Heart right ventricle (tissue), 16 donors: Measurements from ENCODE around the gene MADCAM1. TPM values are rescaled to one million over a fixed set of nuclear protein-coding genes. Genes with fewer than 3 reads are reported as not detected.

Source experiments
- ATAC-seq, 8 donors: fragments of 200-7000 bp; cut with Tn5 transposase; one replicate each; pipeline ENCODE4 v1.9.1; 2020; ENCODE audit warnings: mild to moderate bottlenecking in 8 of 8, moderate library complexity in 8 of 8, moderate number of reproducible peaks in 1 of 8
- DNase-seq, 2 donors: peaks; one replicate each; pipeline ENCODE4 v3.0.0-alpha.2; 2020
- H3K27ac ChIP-seq, 10 donors: fragments of 200-600 bp; sonication (generic) in 2 of 10; one replicate each; pipeline versions ENCODE4 v1.5.0 to v1.8.0; 2020 to 2022; ENCODE audit warnings: mild to moderate bottlenecking in 3 of 10
- H3K27me3 ChIP-seq, 7 donors: fragments of 200-600 bp; one replicate each; pipeline ENCODE4 v1.8.0; 2021 to 2022; ENCODE audit warnings: mild to moderate bottlenecking in 2 of 7
- H3K36me3 ChIP-seq, 9 donors: fragments of 200-600 bp; sonication (generic) in 1 of 9; one replicate each; pipeline versions ENCODE4 v1.5.0 to v1.8.0; 2020 to 2022; ENCODE audit warnings: mild to moderate bottlenecking in 2 of 9
- H3K4me1 ChIP-seq, 9 donors: fragments of 200-600 bp; sonication (generic) in 1 of 9; one replicate each; pipeline versions ENCODE4 v1.5.0 to v1.8.0; 2020 to 2022; ENCODE audit warnings: mild to moderate bottlenecking in 4 of 9
- H3K4me3 ChIP-seq, 10 donors: fragments of 200-600 bp; sonication (generic) in 2 of 10; one replicate each; pipeline versions ENCODE4 v1.5.0 to v1.8.0; 2020 to 2022; ENCODE audit warnings: mild to moderate bottlenecking in 7 of 10, moderate library complexity in 2 of 10
- H3K9me3 ChIP-seq, 11 donors: fragments of 200-600 bp in 10 of 11; sonication (generic) in 2 of 11; one replicate each; pipeline versions ENCODE4 v1.5.0 to v1.8.0; 2013 to 2022; ENCODE audit warnings: mild to moderate bottlenecking in 2 of 11, control low read depth in 1 of 11, moderate library complexity in 1 of 11
- CTCF ChIP-seq, 9 donors: fragments of 200-600 bp; sonication (generic) in 2 of 9; IDR thresholded peaks; one replicate each; pipeline versions ENCODE4 v1.5.0 to v1.8.0; 2021 to 2022; ENCODE audit warnings: antibody characterized with exemption in 9 of 9, mild to moderate bottlenecking in 5 of 9, moderate library complexity in 1 of 9
- WGBS, 2 donors: extraction: QIAGEN DNeasy Blood & Tissue Kit; methylation state at CpG; one replicate each; pipeline ENCODE4 v1.1.7; 2013; ENCODE audit warnings: inconsistent platforms in 1 of 2; 5-methylcytosine and 5-hydroxymethylcytosine counted together
- intact Hi-C, 10 donors: fragments of 100-400 bp; cut with DNase I; formaldehyde crosslinking; loops; one replicate each; pipeline versions ENCODE4 v1.11.1 to v1.14.2; 2022
- polyA plus RNA-seq, 2 donors: library from polyadenylated mRNA; stranded (reverse); fragments of 200-250 nt; gene quantifications; one replicate each; pipeline ENCODE4 v1.2.3, GENCODE V29; 2013
- total RNA-seq, 10 donors: library from RNA; stranded (reverse); fragmentation: NEBNext Ultra II Directional in 3 of 10; extraction: Animal tissue kit (Norgen Biotek cat#: 25700) in 3 of 10; gene quantifications; one replicate each; pipeline versions ENCODE4 v1.2.1 to v1.2.4, GENCODE V29; 2021 to 2023
- donor health status: Arrhythmogenic right ventricular cardiomyopathy.
- donor health status: ischemic (EF 13 %, LVEDD 7.1; RV severe dilation, severe dysfunction).
- donor health status: healthy with polysubstance abuse.
- donor health status: DM: no; HTN: yes; CAD: no.
- donor health status: DM: no; HTN: no; CAD: no.
- donor health status: ischemic (EF 25% LVEDD 6.9; RV normal size, moderate dysfunction).
- donor health status: ischemic (EF 25% LVEDD 5.7; RV mildly dilated, moderate dysfunction).
- donor health status: healthy.
- donor health status: DM: yes; HTN: yes; CAD: no.
- donor health status: Ischemic cardiomyopathy.
- donor health status: ischemic (EF 35%, LVEDD 5.7; RV mildly dilated, moderate dysfunction).
- donor health status: nonischemic (EF 11% LVEDD 7.7; RV severe dilation, severe dysfunction).
- donor health status: DM: yes; HTN: yes; CAD: no.
- donor health status: PGD.
- donor health status: ischemic (EF 29% LVEDD 5.4; RV normal size, mild dysfunction).
- donor health status: nonischemic (EF 23%, LVEDD 6.1; RV moderate dilation, normal function).

Gene MADCAM1
- total and polyA plus RNA-seq, 12 donors, result 0.09 to 0.80 (median 0.17) TPM; not detected in 1

GRCh38 chr19:543910-544608 is 47.8 kb downstream of the MADCAM1 start, which contains the start of gene GZMM:
Gene GZMM (plus strand): TSS chr19:544053. CDS start chr19:544072, 19 bp downstream.
- DNase-seq (no peak), ATAC-seq (peak in 7 of 8 donors; percentile 14 to 55 (median 31))
- H3K4me1 ChIP-seq, result peaks cover 0 to 20% (median 6%) of the 10 kb centered on the region in 9 donors
- H3K27ac ChIP-seq, result peak within 1 kb of the TSS in 1 of 10 donors; percentile 50
- peaks cover 0 to 35% (median 23%) of the 10 kb centered on the region in 9 donors for H3K36me3 ChIP-seq
- no peaks in the 10 kb centered on the region for H3K27me3 ChIP-seq
- intact Hi-C loops, result no loop called here
- H3K4me3 ChIP-seq, result peak within 1 kb of the TSS in 1 of 10 donors; percentile 44
- no peaks in the 10 kb centered on the region for H3K9me3 ChIP-seq
- TF ChIP-seq CTCF (IDR thresholded peaks at IDR 0.05), result no peak
- WGBS, 2 donors, result 57 to 58% methylated on average over 30 to 31 of the region's 31 CpGs

DNA sequence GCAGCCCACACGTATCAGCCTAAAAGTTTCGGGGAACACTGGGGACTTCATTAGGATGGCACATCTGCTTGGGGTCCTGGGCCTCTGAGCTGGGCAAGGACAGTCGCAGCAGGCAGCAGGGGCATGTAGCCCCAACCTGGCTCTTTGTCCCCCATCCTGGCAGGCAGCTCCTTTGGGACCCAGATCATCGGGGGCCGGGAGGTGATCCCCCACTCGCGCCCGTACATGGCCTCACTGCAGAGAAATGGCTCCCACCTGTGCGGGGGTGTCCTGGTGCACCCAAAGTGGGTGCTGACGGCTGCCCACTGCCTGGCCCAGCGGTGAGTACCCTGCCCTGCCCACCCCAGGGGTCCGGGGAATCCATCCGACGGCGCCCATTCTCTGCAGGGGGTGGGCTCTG is 50.8 kb downstream of the MADCAM1 start:
- Histone ChIP-seq H3K4me1 (peaks cover 0 to 19% (median 7%) of the 10 kb centered on the region in 9 donors), H3K27ac (no peak overlapping the region), H3K36me3 (peaks cover 0 to 15% (median 5%) of the 10 kb centered on the region in 9 donors), H3K4me3 (no peak overlapping the region), H3K9me3 (no peaks in the 10 kb centered on the region), H3K27me3 (no peaks in the 10 kb centered on the region)
- no peak for ATAC-seq
- WGBS, 2 donors, result 86 to 94% methylated on average over 15 of the region's 15 CpGs
- intact Hi-C loops, result no loop called here
- no peak for DNase-seq
- no peak for TF ChIP-seq CTCF (IDR thresholded peaks at IDR 0.05)

- Histone ChIP-seq H3K4me1 (peaks cover 0 to 19% (median 7%) of the 10 kb centered on the region in 9 donors), H3K27me3 (no peaks in the 10 kb centered on the region), H3K36me3 (peaks cover 0 to 5% (median 0%) of the 10 kb centered on the region in 9 donors), H3K27ac (no peak overlapping the region), H3K9me3 (no peaks in the 10 kb centered on the region), H3K4me3 (no peak overlapping the region)
- no peak for ATAC-seq
- 86 to 89% methylated on average over 26 of the region's 26 CpGs for WGBS, 2 donors
- TF ChIP-seq CTCF (IDR thresholded peaks at IDR 0.05), result no peak
- no peak for DNase-seq
- intact Hi-C loops, result no loop called here
Measured at GRCh38 chr19:547836-548720, 51.8 kb downstream of the MADCAM1 start.
